ENCODE data around the gene NACC1.
A peak's percentile ranks its signal among the peaks of the same experiment; 100 is the strongest.
"Not testable (repeated sequence)": the region's sequence is repeated elsewhere in the genome, so short reads cannot be mapped to it uniquely, and the experiment has no call there.

NACC1 gene

GRCh38 chr19:13149173-13149627, 31.1 kb downstream of the NACC1 start:
- not testable (repeated sequence) for DNase-seq

DNA sequence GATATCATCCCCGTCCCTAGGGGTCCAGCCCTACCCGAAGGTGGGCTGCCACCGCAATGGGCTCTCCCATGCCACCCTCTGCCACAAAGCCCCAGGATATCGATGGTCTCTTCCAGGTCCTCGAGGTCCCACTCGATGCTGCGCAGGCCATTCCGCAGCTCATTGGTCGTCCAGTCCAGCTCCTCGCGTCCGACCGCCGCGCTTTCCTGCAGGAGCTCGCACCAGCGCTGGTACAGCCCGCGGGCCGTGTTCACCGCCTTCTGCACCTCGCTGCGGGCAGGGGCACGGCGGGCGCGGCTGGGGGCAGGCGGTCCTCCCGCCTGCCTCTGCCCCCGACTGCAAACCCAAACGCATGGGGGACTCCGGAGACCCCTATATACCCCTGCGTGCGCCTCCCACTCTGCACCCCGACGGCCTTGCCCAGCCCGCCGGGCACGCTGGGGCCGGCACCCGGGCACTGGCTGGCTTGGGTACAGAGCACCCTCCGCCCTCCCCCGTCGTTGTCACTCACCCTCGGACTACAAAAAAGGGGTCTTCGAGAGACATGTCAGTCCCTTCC, 31.6 kb downstream of the NACC1 start:
- DNase-seq: no peak

GRCh38 chr19:13150187-13150930, 32.3 kb downstream of the NACC1 start, which contains the start of the genes IER2 and STX10:
Gene IER2, plus strand, starts transcription at chr19:13150411. Its CDS starts 2,776 bp downstream, at chr19:13153187.
Gene STX10, minus strand, starts transcription at chr19:13150375. Its CDS starts 202 bp downstream, at chr19:13150173.
- DNase-seq: peak; percentile 97

DNA sequence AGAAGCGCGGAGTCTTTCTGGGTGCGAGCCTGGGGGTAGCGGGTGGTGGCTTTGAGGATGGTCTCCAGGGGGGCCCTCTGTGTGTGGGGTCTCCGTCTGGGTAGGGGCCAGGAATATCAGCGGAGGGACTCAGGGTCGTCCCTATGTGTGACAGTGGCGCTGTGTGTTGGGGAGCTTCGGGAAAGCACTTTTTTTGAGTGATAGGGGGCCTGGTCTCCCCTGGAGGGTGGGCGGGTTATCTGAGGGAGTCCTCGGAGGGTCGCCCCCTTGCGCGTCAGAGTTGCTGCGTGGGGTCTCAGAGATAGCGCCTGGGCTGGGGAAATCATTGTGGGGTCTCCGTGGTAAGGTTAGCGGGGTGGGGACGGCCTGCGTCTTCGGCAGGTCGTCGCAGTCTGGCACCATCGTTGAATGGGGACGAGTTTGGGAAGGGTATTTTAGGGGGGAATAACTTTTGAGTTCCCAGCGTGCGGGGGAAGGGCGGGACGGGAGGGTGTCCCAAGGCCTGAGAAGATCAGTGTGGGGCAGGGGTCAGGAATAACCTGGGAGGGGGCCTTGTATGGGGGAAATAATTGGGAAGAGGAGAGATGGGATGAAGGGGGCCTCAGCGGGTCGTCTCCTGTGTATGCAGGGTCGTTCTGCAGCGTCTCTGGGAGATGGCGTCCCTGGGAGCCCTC, 33.0 kb downstream of the NACC1 start:
- no peak for DNase-seq

- DNase-seq: peak; percentile 99
These were observed 33.7 kb downstream of the NACC1 start for GRCh38 chr19:13151605-13152355.

GRCh38 chr19:13152356-13152973, 34.4 kb downstream of the NACC1 start:
- DNase-seq: no peak

- peak; percentile 94 for DNase-seq
These were observed 35.0 kb downstream of the NACC1 start for GRCh38 chr19:13152974-13153568.

DNA sequence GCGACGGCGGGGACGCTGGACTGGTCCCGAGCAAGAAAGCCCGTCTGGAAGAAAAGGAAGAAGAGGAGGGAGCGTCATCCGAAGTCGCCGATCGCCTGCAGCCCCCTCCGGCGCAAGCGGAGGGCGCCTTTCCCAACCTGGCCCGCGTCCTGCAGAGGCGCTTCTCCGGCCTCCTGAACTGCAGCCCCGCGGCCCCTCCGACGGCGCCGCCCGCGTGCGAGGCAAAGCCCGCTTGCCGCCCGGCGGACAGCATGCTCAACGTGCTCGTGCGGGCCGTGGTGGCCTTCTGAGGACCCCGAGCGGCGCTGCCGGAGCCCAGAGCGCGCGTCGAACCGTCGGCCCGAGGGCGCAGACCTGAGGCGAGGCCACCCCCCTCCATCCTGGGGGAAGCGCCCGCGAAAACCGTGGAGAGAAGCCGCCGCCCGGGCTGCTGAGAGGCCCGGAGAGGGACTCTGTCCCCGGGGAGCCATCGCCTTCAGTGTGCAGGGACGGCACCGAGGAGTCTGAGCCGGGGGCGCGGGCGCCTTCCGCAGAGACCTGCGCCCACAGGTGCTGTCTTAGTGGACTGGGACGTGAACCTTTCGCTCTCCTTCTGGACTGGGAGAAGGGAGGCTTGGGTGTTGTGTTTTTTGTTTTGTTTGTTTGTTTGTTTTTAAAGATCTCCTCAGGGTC, 35.6 kb downstream of the NACC1 start:
- peak; percentile 56 for DNase-seq

DNA sequence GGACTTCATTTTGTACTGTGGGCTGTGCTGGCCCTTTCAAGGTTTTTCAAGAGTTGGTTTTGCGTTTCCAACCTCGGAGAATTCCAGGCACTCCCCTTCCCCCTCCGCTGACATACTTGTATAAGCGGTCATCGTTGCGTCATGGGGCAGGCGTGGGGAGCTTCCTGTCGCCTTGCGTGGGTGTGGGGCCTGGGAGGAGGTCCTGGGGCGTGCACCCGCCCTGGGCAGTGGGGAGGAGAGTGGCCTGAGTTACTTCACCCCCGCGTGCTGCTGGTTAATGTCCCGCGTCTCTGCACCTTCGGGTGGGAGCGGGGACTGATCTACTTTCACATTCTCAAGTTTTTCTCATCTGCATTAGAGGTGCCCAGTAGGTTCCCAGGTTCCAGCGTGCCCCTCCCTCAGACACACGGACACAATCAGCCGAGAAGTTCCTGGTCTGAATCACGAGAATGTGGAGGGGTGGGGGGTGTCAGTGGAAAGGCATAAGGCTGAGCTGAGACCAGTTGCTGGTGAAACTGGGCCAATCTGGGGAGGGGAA, 36.2 kb downstream of the NACC1 start:
- peak; percentile 87 for DNase-seq

DNA sequence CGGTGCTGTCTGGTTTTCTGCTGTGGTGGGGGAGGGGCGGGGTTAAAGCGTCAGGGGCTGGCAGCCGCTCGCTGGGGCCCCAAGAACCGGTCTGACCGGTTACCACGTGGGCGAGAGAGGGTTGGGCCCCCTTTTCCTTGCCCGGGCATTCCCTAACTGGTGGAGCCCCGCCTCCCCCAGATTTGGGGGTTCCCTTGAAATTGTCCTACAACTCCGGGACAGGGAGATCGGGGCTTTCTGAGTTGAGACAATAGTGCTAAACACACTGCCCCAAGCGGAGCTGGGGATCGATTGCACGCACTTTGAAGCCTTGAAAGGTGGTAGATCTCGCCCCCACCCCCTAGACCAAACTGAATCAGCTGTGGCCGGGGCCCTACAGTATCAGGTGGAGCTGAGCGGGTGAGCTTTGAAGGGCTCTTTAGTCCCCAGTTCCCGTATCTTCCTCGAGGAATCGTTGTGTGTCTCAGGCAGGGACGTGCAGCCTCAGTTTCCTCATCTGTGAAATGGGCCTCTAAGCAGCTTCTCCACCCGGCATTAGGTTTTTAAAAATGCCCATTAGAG, 36.9 kb downstream of the NACC1 start:
- peak; percentile 48 for DNase-seq

GRCh38 chr19:13155472-13156359, 37.7 kb downstream of the NACC1 start:
- DNase-seq: peak; percentile 72

GRCh38 chr19:13159713-13160112, 41.6 kb downstream of the NACC1 start:
- DNase-seq: no peak

- DNase-seq: peak; percentile 72
These were observed 42.5 kb downstream of the NACC1 start for GRCh38 chr19:13160557-13160956.

GRCh38 chr19:13162724-13163608, 44.9 kb downstream of the NACC1 start:
- peak; percentile 98 for DNase-seq

- DNase-seq: peak; percentile 37
These were observed 45.7 kb downstream of the NACC1 start for GRCh38 chr19:13163609-13164342.

GRCh38 chr19:13164343-13165161, 46.5 kb downstream of the NACC1 start:
- peak; percentile 53 for DNase-seq
